ENCODE data around the gene PRUNE2.

DNA sequence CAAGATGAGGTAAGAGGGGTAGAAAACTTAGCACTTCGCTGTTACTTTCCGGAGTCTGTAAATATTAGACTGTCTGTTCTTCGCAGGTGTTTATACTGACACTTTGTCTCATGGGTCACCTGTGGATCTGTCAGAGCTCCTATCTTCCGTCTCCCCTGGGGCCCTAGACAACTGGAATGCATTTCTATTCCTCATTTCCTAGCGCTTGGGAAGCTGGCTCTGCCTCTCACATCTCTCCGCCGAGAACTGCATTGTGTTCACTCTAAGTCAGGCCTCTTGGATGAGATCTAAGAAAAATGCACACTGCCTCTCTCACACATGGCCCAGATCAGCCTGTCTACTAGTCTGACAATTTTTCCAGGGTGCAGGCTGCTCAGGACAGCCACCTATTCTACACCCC is 102.2 kb downstream of the PRUNE2 start:
- no peak for TF ChIP-seq SUZ12 (IDR thresholded peaks at IDR 0.05)
- no peak for TF ChIP-seq FOXM1 (IDR thresholded peaks at IDR 0.05; ENCODE audit: borderline replicate concordance)

All from HEK293T (cell line).